LNCaP clone FGC (cell line): ENCODE data around the gene SFXN5.

Experiments used
- DNase-seq: peaks from one replicate; pipeline ENCODE4 v3.0.0-alpha.2; 2011; ENCODE audit warnings: low read depth
- H3K4me3 ChIP-seq: 2 replicates; pipeline ENCODE4 v1.5.1; 2011; ENCODE audit warnings: mild to moderate bottlenecking, low read depth, low read length, control low read depth
- TF ChIP-seq, protein P1 (sequence below): IDR thresholded peaks from 2 replicates; pipeline ENCODE4 v1.5.1; 2012; ENCODE audit warnings: mild to moderate bottlenecking; ENCODE audit not compliant: control insufficient read depth, insufficient read depth; ENCODE audit errors: extremely low read depth

Gene SFXN5

DNA sequence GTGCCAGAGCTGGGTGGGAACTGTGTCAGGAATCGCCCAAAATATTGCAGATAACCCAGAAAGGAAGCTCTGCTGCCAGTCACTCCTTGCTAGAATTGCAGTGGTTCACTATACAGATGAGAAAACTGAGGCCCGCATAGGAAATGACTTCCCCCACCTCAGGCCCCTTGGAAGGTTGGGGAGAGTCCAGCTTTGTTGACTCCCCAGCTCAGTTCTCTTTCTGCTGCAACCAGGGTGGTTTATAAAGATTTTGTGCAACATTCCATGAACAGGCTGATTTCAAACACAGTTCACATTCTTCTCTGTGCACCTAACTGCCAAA, 173.0 kb downstream of the SFXN5 start:
- no peak overlapping the region for H3K4me3 ChIP-seq
- DNase-seq: no peak
- TF ChIP-seq, protein P1, sequence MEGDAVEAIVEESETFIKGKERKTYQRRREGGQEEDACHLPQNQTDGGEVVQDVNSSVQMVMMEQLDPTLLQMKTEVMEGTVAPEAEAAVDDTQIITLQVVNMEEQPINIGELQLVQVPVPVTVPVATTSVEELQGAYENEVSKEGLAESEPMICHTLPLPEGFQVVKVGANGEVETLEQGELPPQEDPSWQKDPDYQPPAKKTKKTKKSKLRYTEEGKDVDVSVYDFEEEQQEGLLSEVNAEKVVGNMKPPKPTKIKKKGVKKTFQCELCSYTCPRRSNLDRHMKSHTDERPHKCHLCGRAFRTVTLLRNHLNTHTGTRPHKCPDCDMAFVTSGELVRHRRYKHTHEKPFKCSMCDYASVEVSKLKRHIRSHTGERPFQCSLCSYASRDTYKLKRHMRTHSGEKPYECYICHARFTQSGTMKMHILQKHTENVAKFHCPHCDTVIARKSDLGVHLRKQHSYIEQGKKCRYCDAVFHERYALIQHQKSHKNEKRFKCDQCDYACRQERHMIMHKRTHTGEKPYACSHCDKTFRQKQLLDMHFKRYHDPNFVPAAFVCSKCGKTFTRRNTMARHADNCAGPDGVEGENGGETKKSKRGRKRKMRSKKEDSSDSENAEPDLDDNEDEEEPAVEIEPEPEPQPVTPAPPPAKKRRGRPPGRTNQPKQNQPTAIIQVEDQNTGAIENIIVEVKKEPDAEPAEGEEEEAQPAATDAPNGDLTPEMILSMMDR: no peak

DNA sequence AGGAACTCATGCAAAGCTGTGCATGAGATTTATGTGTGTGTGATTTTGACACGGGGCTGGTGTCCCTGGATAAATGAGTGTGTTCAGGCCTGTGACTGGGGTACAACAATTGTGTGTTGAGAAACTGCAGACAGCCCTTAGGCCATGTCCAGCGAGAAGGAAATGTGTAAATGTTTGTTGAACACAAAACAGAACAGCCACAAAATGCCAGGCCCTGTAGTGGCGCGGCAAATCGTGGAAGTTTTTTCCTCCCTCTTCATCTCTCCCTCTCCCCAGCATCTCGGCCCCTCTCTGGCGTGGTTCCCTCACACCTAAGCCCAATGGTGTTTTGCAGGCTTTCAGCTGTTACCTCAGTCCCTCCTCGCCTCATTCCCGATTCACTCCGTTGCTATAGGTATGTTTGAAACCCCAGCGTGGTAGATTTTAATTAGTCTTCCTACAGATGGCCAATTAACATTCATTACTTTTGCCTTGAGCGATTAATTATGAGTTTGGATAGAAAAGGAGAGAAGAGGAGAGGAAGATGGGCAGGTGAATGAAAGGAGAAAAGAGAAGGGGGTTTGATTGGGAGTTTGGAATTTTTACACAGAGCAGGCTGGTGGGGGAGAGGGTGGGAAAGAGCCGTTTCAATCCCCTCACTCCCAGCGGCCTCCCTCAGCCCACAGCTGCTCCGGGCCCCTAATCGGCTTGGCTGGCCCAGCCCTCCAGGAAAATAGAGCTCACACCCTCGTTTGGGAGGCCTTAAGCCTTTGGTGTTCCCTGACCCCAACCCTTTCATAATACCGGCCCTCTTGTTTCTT, 173.5 kb downstream of the SFXN5 start:
- DNase-seq: no peak
- TF ChIP-seq, protein P1: no peak
- H3K4me3 ChIP-seq: no peak overlapping the region

DNA sequence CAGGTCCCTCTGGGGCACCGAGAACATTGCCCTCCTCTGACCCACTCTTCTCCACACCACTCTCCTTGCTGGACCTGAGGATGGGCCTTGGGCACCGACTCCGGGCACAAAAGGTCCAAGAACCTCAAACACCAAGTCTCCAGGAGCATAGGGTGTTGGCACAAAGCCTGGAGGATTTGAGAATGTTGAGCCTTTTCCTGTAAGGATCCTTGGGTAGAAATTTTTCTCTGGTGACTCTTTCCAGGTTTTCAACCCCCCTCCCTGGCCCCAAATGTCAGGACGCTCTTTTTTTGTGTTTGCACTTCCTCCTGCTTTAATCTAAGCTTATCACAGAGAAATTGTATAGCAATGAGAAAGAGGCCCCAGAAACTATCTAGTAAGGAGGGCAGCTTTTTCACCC, 175.1 kb downstream of the SFXN5 start:
- TF ChIP-seq, protein P1: no peak

DNA sequence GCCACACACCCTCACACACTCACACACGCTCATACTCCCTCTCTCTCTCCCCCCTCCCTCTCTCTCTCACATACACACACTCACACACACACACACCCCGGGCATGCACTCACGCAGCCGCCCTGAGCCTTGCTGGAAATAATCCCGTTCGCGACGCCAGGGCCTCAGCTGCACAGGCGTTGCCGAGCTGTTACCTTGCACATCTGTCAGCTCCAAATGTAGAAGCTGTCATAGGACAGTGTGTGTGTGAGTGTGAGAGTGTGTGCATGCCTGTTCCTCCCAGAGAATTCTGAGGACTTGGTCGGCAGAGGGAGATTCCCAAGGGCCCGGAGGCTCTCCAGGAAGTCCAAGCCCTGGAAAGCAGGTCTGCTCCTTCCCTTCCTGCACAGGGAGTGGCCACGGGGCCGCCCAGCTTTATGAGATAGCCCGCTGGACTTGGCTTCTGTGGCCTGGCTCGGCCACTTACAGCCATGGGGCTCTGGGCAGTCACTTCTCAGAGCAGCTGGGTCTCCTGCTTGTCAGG, 175.7 kb downstream of the SFXN5 start:
- TF ChIP-seq, protein P1: no peak
- no peak for DNase-seq
- H3K4me3 ChIP-seq: no peak overlapping the region

More for the DNA sequence above, 175.1 kb downstream of the SFXN5 start:
- no peak overlapping the region for H3K4me3 ChIP-seq
- DNase-seq: no peak

DNA sequence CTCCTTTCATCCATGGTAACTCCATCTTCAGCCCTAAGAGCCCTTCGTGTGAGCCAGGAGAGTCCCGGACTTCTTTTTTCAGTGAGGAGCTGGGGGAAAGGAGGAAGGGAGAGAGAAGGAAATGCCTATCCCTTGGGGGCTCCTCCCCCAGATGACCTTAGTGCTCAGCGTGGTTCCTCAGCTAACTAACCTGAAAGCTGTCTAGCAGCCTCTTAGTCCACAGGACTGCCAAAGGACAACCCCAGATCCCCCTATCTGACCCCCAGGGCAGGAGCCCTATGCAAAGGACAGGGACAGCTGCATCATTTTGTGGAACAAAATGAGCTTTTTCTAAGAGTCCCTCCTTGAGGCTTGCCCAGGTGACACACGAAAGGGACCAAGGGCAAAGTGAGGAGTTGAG, 176.4 kb downstream of the SFXN5 start:
- no peak overlapping the region for H3K4me3 ChIP-seq
- TF ChIP-seq, protein P1: no peak
- DNase-seq: no peak

DNA sequence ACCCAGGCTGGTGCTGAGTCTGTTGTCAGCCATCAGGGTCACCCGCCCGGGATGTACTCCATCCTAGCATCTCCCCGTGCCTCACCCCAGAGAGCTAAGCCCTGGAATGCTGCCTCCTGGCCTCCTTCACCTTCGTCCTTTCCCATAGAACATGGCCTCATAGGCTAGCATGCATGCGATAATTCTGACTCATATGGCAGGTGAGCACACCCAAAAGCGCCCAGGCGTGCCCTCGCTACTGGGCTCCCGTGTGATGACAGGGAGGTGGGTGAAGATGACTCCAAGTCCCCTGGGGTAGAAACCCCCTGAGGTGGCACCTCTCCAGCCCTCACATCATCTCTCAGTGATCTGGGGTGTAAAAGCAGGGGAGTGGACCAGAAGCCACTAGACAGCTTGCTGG, 177.0 kb downstream of the SFXN5 start:
- no peak for DNase-seq
- TF ChIP-seq, protein P1: no peak
- H3K4me3 ChIP-seq: no peak overlapping the region

DNA sequence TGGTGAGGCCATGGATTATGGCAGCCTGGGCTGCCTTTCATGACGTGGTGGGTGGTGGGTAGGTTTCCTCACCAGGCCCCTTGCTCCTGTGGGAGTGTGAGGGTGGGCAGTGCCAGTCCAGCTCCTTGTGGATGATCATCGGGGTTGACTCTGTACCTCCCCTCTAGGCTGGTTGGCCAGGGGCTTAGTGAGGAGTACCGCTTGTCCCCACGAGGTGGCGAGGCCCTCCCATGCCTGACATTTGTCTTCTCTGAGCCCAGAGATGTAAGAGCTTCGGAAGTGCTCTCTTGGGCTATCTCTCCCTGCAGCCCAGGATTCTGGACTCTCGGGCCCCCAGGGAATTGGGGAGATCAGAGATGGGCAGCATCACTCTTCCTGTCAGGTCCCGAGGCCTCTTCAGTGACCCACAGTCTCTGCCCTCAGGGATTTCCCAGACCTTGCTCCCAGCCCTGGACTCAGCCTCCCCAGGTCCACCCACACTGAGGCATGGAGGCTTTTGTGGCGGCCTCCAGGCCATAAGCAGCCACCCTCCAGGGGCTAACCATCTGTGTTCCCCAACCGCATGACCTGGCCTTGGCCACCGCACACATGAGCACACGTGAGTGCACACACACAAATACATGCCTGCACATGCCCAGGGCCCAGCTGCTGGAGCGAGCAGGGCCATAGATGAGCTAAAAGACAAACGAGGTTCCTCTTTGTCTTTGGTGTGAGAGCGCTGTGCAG, 177.8 kb downstream of the SFXN5 start:
- TF ChIP-seq, protein P1: peak; percentile 60
- no peak overlapping the region for H3K4me3 ChIP-seq
- no peak for DNase-seq
